RPMI7951 (cell line): ENCODE results near the gene GUF1. TPM values are rescaled to one million over a fixed set of nuclear protein-coding genes. Genes with fewer than 3 reads are reported as not detected.

Source experiments
- DNase-seq: peaks from one replicate; pipeline ENCODE4 v3.0.0-alpha.2; 2012; ENCODE audit warnings: low read depth
- total RNA-seq: library from RNA; depleted of rRNA; stranded (reverse); fragments of >200 nt; shearing (Covaris generic); gene quantifications from 2 replicates; pipeline ENCODE4 v1.2.3, GENCODE V29; 2014; rRNA removed

GUF1 gene
- 7.0 and 8.8 TPM in 2 replicates for total RNA-seq

- peak; percentile 83 for DNase-seq
Measured at GRCh38 chr4:44678094-44679041, at the start of gene GUF1. GUF1 (plus strand) TSS chr4:44678420; CDS start chr4:44678623, 203 bp downstream.

- DNase-seq, result peak; percentile 45
Measured at GRCh38 chr4:44629280-44629866, 48.8 kb upstream of the GUF1 start.

GRCh38 chr4:44632089-44632488 lies 46.1 kb upstream of the GUF1 start:
- DNase-seq, result no peak

GRCh38 chr4:44632733-44633132 lies 45.5 kb upstream of the GUF1 start:
- DNase-seq, result no peak

GRCh38 chr4:44638091-44638490 lies 40.1 kb upstream of the GUF1 start:
- no peak for DNase-seq

- no peak for DNase-seq
Measured at GRCh38 chr4:44646151-44646550, 32.1 kb upstream of the GUF1 start.

- DNase-seq, result no peak
Measured at GRCh38 chr4:44651425-44651824, 26.8 kb upstream of the GUF1 start, which contains the start of gene YIPF7. YIPF7 (minus strand) TSS chr4:44651625; CDS start chr4:44650100, 1,525 bp downstream.

- no peak for DNase-seq
Measured at GRCh38 chr4:44652002-44652401, 26.2 kb upstream of the GUF1 start.

- peak; percentile 2 for DNase-seq
Measured at GRCh38 chr4:44660396-44660795, 17.8 kb upstream of the GUF1 start.

- DNase-seq, result no peak
Measured at GRCh38 chr4:44661940-44662622, 16.1 kb upstream of the GUF1 start.

- no peak for DNase-seq
Measured at GRCh38 chr4:44662623-44663005, 15.6 kb upstream of the GUF1 start.

GRCh38 chr4:44663539-44664263 lies 14.5 kb upstream of the GUF1 start:
- DNase-seq, result no peak

- DNase-seq, result no peak
Measured at GRCh38 chr4:44668526-44668925, 9.7 kb upstream of the GUF1 start.

GRCh38 chr4:44670506-44671199 lies 7.6 kb upstream of the GUF1 start:
- DNase-seq, result no peak

- DNase-seq, result no peak
Measured at GRCh38 chr4:44671636-44672035, 6.6 kb upstream of the GUF1 start.

- no peak for DNase-seq
Measured at GRCh38 chr4:44674471-44674870, 3.7 kb upstream of the GUF1 start.

- DNase-seq, result no peak
Measured at GRCh38 chr4:44675366-44675765, 2.9 kb upstream of the GUF1 start.

- no peak for DNase-seq
Measured at GRCh38 chr4:44679060-44679459, 840 bp downstream of the GUF1 start.

GRCh38 chr4:44684648-44685047 lies 6.4 kb downstream of the GUF1 start:
- DNase-seq, result no peak

GRCh38 chr4:44700427-44700826 lies 22.2 kb downstream of the GUF1 start:
- no peak for DNase-seq

- no peak for DNase-seq
Measured at GRCh38 chr4:44701037-44701436, 22.8 kb downstream of the GUF1 start.
